ENCODE results near the gene ZSWIM6. TPM values are rescaled to one million over a fixed set of nuclear protein-coding genes. Genes with fewer than 3 reads are reported as not detected.

The ZSWIM6 gene
- total and polyA plus RNA-seq, 4 donors: 5.9 to 21.6 (median 13.3) TPM

- H3K4me3 ChIP-seq: no peak overlapping the region
- H3K27ac ChIP-seq (ENCODE audit: low read depth in 1 of 2, low read length in 1 of 2): no peak overlapping the region
- DNase-seq: no peak
- no peaks in the 10 kb centered on the region for H3K27me3 ChIP-seq (ENCODE audit: control insufficient read depth in 3 of 3, insufficient read depth in 3 of 3, low read length in 2 of 3)
- no peak for ATAC-seq (ENCODE audit: insufficient read depth, low FRiP score)
- no peak for TF ChIP-seq CTCF (IDR thresholded peaks at IDR 0.05; ENCODE audit: control extremely low read depth, extremely low read depth)
- H3K9me3 ChIP-seq (ENCODE audit: control insufficient read depth in 4 of 4, insufficient read depth in 3 of 4, low read length in 3 of 4): no peaks in the 10 kb centered on the region
- H3K36me3 ChIP-seq (ENCODE audit: control insufficient read depth in 4 of 4, insufficient read depth in 4 of 4, low read length in 4 of 4): no peaks in the 10 kb centered on the region
- no peak overlapping the region for H3K9ac ChIP-seq (ENCODE audit: insufficient read depth in 1 of 2, low read length in 2 of 2)
- 87 to 95% methylated on average over 5 of the region's 5 CpGs for WGBS, 2 donors
- H3K4me1 ChIP-seq (ENCODE audit: control insufficient read depth in 5 of 5, insufficient read depth in 5 of 5, low read length in 5 of 5): peaks cover 0 to 9% (median 4%) of the 10 kb centered on the region in 5 donors
Observed at GRCh38 chr5:61399679-61400078, 67.6 kb downstream of the ZSWIM6 start.

GRCh38 chr5:61401726-61402125, 69.7 kb downstream of the ZSWIM6 start:
- Histone ChIP-seq H3K4me3 (no peak overlapping the region), H3K27me3 (ENCODE audit: control insufficient read depth in 3 of 3, insufficient read depth in 3 of 3, low read length in 2 of 3) (no peaks in the 10 kb centered on the region), H3K4me1 (ENCODE audit: control insufficient read depth in 5 of 5, insufficient read depth in 5 of 5, low read length in 5 of 5) (peaks cover 0 to 9% (median 6%) of the 10 kb centered on the region in 5 donors), H3K9ac (ENCODE audit: insufficient read depth in 1 of 2, low read length in 2 of 2) (no peak overlapping the region), H3K9me3 (ENCODE audit: control insufficient read depth in 4 of 4, insufficient read depth in 3 of 4, low read length in 3 of 4) (no peaks in the 10 kb centered on the region), H3K36me3 (ENCODE audit: control insufficient read depth in 4 of 4, insufficient read depth in 4 of 4, low read length in 4 of 4) (no peaks in the 10 kb centered on the region), H3K27ac (ENCODE audit: low read depth in 1 of 2, low read length in 1 of 2) (no peak overlapping the region)
- no peak for TF ChIP-seq CTCF (IDR thresholded peaks at IDR 0.05; ENCODE audit: control extremely low read depth, extremely low read depth)
- no peak for DNase-seq
- ATAC-seq (ENCODE audit: insufficient read depth, low FRiP score): no peak

- no peaks in the 10 kb centered on the region for H3K27me3 ChIP-seq (ENCODE audit: control insufficient read depth in 3 of 3, insufficient read depth in 3 of 3, low read length in 2 of 3)
- H3K9ac ChIP-seq (ENCODE audit: insufficient read depth in 1 of 2, low read length in 2 of 2): no peak overlapping the region
- no peak for TF ChIP-seq CTCF (IDR thresholded peaks at IDR 0.05; ENCODE audit: control extremely low read depth, extremely low read depth)
- no peaks in the 10 kb centered on the region for H3K9me3 ChIP-seq (ENCODE audit: control insufficient read depth in 4 of 4, insufficient read depth in 3 of 4, low read length in 3 of 4)
- no peaks in the 10 kb centered on the region for H3K36me3 ChIP-seq (ENCODE audit: control insufficient read depth in 4 of 4, insufficient read depth in 4 of 4, low read length in 4 of 4)
- H3K27ac ChIP-seq (ENCODE audit: low read depth in 1 of 2, low read length in 1 of 2): no peak overlapping the region
- DNase-seq: no peak
- H3K4me1 ChIP-seq (ENCODE audit: control insufficient read depth in 5 of 5, insufficient read depth in 5 of 5, low read length in 5 of 5): peaks cover 0 to 9% (median 6%) of the 10 kb centered on the region in 5 donors
- no peak overlapping the region for H3K4me3 ChIP-seq
- ATAC-seq (ENCODE audit: insufficient read depth, low FRiP score): no peak
Observed at GRCh38 chr5:61402244-61402823, 70.3 kb downstream of the ZSWIM6 start.

All from lung (tissue), 12 donors.